HG03139 (cell line): ENCODE data around the gene ACTR1B.
"Not testable (repeated sequence)": the region's sequence is repeated elsewhere in the genome, so short reads cannot be mapped to it uniquely, and the experiment has no call there.

Experiments used
- ATAC-seq: cut with Tn5 transposase; IDR thresholded peaks from one replicate; pipeline ENCODE4 v1.9.1; 2021; ENCODE audit not compliant: unreplicated experiment

The ACTR1B gene

DNA sequence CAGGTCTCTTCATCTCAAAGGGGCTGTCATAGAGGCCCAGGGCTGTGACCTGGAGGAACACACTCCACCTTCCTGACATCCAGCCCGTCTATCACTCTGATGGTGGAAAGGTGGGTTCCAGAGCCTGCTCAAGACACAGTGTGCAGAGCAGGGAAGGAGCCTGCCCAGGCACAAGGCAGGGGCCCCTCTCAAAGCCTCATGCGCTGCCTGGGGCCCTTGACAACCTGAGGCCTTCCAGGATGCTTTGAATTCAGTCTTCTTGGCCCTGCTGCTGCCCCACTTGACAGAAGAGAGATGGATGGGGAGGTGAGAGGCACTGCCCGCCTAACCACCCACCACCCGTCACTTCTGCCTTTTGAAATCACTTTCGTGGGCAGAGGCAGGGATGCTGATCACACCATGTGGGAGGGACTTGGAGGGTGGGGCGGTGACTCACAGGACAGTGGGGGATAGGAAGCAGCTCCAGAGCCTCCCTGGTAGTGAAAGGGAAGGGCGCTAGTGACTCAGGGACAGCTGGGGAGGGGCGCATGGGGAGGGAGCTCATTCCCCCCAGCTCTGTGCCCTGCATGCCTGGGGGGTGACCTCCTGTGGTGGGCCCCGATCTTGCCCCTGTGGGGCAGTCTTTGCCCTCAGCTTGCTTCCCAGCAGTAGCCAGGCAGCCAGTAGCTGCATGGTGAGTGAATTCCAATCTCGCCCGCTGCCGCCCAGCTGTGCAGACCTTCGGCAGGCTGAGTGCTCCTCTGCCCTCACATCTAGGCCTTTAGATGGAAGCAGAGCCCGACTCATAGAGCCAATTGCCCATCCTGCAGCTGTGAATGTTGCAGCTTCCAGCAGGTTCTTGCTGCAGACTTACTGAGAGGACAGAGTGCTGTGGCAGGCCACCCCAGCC lies 44.7 kb downstream of the ACTR1B start:
- not testable (repeated sequence) for ATAC-seq

GRCh38 chr2:97617911-97618310 lies 45.9 kb downstream of the ACTR1B start:
- ATAC-seq = no peak

DNA sequence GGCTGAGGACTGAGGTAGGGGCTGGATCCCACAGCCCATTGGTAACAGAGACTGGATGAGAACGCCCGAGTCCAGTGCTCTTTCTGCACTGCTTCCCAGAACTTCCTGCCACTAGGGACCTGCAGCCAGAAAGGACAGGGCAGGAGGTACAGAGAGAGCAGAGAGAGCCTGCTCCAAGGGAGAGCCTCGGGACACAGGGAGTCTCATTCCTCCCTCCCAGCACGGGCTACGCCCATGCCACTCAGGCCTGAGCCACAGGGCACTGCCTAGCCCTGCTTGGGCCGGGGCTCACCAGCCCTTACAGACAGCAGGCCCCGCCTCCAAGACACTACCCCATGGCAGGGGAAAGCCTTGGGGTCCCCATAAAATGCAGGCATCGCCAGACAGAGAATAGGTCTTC lies 48.1 kb downstream of the ACTR1B start:
- ATAC-seq = not testable (repeated sequence)

GRCh38 chr2:97611895-97612294 lies 51.9 kb downstream of the ACTR1B start:
- not testable (repeated sequence) for ATAC-seq

DNA sequence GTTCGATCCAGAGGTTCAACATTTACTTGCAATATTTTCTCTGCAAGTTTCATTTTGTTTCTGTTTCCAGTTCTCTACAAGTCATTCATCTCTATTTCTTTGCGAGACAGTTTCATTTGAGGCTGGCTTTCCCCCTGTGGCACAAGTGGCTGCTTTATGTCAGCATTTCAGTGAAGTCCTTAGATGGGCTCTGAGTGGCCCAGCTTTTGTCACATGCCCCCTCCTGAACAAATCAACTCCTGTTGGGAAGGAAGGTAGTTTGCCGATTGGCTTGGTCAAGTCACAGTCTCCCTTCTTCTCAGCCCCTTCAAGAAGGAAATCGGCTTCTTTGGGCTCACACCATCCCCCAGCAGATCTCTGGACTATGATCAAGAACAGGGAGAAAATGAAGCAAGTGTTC lies 55.1 kb downstream of the ACTR1B start:
- ATAC-seq = not testable (repeated sequence)
